Chondrocyte (in vitro differentiated cells): ENCODE measurements around the gene KIAA2012. TPM values are rescaled to one million over a fixed set of nuclear protein-coding genes. Genes with fewer than 3 reads are reported as not detected.

Experiments used
- DNase-seq: peaks from one replicate; pipeline ENCODE4 v3.0.0; 2021; ENCODE audit warnings: mixed read lengths, low spot score
- H3K27ac Mint-ChIP-seq: one replicate; pipeline ENCODE4 v1.8.0; 2021; ENCODE audit warnings: mild to moderate bottlenecking, moderate library complexity, mixed read lengths; ENCODE audit not compliant: unreplicated experiment
- H3K27me3 Mint-ChIP-seq: 2 replicates; pipeline ENCODE4 v1.8.0; 2021; ENCODE audit warnings: low read depth, mixed read lengths
- H3K36me3 Mint-ChIP-seq: 2 replicates; pipeline ENCODE4 v1.8.0; 2021; ENCODE audit warnings: low read depth, mixed read lengths
- H3K4me1 Mint-ChIP-seq: 2 replicates; pipeline ENCODE4 v1.8.0; 2021; ENCODE audit warnings: low read depth, mild to moderate bottlenecking, mixed read lengths
- H3K4me3 Mint-ChIP-seq: one replicate; pipeline ENCODE4 v1.8.0; 2021; ENCODE audit warnings: mild to moderate bottlenecking, moderate library complexity, mixed read lengths; ENCODE audit not compliant: unreplicated experiment
- H3K9me3 Mint-ChIP-seq: 2 replicates; pipeline ENCODE4 v1.8.0; 2021; ENCODE audit warnings: low read depth, mixed read lengths
- total RNA-seq: library from RNA; stranded (reverse); gene quantifications from 3 replicates; pipeline ENCODE4 v1.2.1, GENCODE V29; 2021
- TF ChIP-seq, protein P1 (sequence below): fragments of 200-600 bp; sonication (generic); IDR thresholded peaks from 2 replicates; pipeline ENCODE4 v1.5.0; 2021; ENCODE audit warnings: antibody characterized with exemption, mild to moderate bottlenecking, moderate library complexity

KIAA2012 gene
- total RNA-seq, 1 donor from 2014 or later: not detected

DNA sequence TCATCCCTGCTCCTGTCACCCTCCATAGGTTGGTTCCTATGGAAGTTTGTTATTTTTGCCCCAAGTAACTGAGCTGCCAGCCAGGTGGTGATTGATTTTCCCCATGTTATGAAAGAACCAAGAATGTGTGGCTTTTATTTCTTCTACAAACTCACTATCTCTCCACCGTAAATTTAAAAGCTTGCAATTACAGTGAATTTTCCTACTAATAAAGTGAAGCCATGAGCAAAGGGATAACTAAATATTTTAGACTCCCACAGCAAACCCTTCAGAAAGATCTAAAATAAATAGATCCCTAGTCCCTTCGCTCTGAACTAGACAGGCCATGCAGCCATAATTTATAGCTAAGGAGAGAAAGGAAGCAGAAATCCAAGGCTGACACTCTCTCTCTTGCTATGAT is 6.2 kb upstream of the KIAA2012 start:
- no peak for DNase-seq
- TF ChIP-seq, protein P1, sequence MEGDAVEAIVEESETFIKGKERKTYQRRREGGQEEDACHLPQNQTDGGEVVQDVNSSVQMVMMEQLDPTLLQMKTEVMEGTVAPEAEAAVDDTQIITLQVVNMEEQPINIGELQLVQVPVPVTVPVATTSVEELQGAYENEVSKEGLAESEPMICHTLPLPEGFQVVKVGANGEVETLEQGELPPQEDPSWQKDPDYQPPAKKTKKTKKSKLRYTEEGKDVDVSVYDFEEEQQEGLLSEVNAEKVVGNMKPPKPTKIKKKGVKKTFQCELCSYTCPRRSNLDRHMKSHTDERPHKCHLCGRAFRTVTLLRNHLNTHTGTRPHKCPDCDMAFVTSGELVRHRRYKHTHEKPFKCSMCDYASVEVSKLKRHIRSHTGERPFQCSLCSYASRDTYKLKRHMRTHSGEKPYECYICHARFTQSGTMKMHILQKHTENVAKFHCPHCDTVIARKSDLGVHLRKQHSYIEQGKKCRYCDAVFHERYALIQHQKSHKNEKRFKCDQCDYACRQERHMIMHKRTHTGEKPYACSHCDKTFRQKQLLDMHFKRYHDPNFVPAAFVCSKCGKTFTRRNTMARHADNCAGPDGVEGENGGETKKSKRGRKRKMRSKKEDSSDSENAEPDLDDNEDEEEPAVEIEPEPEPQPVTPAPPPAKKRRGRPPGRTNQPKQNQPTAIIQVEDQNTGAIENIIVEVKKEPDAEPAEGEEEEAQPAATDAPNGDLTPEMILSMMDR: no peak
- Mint-ChIP-seq H3K27me3 (no peaks in the 10 kb centered on the region), H3K36me3 (no peaks in the 10 kb centered on the region), H3K27ac (no peak overlapping the region), H3K4me1 (peaks cover 15% of the 10 kb centered on the region), H3K4me3 (no peak overlapping the region), H3K9me3 (no peaks in the 10 kb centered on the region)

DNA sequence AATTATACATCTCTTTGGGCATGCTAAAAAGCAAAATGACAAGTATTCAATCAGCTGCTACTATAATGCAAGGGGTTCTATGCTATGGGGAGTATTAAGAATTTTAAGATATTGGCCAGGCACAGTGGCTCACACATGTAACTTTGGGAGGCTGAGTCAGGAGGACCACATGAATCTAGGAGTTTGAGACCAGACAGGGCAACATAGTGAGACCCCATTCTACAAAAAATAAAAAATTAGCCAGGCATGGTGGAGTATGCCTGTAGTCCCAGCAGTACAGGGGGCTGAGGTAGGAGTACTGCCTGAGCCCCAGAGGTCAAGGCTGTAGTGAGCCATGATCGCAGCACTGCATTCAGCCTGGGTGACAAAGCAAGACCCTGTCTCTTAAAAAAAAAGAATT is 5.5 kb upstream of the KIAA2012 start:
- no peaks in the 10 kb centered on the region for H3K9me3 Mint-ChIP-seq
- H3K4me1 Mint-ChIP-seq: peaks cover 15% of the 10 kb centered on the region
- H3K27me3 Mint-ChIP-seq: no peaks in the 10 kb centered on the region
- no peak overlapping the region for H3K27ac Mint-ChIP-seq
- no peak overlapping the region for H3K4me3 Mint-ChIP-seq
- TF ChIP-seq, protein P1: no peak
- H3K36me3 Mint-ChIP-seq: no peaks in the 10 kb centered on the region
- DNase-seq: no peak

DNA sequence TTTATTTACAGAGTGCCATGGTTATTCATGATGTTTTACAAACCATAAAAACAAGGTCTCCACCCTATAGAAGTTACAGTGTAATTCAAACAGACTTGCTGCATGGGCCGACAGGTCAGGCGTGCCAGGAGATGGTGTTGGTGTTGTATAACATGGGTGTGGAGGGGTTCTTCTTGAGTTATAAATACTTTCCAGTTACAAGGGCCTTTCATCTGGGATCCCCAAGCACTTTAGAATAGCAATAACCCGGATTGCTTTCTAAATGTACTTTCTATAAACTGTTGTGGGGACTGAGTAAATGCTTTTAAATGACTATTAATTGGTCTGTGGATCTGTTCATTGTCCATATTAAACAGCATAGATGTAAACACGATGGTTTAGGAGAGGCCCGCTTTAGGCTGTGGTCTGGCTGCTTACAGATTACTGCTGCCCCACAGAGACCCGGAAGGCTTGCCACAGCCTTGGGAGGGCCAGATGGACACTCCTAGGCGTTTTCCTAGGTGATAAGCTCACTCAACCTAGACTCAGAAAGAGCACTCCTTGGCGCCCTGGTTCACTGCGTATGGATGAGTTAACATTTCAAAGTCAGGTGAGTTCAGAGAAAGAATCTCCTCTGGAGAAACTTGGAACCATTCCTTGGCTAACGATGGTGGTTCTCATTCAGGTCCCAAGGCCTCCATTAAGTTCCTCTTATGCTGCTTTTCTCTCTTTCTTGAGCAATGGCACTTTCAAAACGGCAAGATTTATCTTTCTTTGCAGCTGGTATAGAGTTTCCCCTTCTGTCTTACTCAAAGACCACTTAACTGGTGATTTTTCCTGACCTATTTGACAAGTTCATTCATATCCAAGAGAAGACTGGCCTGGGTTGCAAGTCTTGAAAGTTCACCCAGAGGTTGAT is 3.6 kb upstream of the KIAA2012 start:
- Mint-ChIP-seq H3K36me3 (no peaks in the 10 kb centered on the region), H3K27me3 (no peaks in the 10 kb centered on the region), H3K27ac (no peak overlapping the region), H3K4me1 (peaks cover 10% of the 10 kb centered on the region), H3K9me3 (no peaks in the 10 kb centered on the region), H3K4me3 (no peak overlapping the region)
- DNase-seq: no peak
- TF ChIP-seq, protein P1: no peak

DNA sequence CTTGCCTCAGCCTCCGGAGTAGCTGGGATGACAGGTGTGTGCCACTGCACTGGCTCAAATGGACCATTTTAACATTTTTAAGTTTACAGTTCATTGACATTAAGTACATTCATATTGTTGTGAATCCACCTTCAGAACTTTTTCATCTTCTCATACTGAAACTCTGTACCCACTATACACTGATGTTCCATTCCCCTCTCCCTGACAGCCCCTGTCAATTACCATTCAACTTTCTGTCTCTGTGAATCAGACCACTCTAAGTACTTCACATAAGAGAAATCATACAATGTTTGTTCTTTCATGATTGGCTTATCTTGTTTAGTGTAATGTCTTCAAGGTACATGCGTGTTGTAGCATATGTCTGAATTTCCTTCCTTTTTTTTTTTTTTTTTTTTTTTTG is 1.9 kb upstream of the KIAA2012 start:
- H3K4me3 Mint-ChIP-seq: no peak overlapping the region
- TF ChIP-seq, protein P1: no peak
- H3K9me3 Mint-ChIP-seq: no peaks in the 10 kb centered on the region
- H3K27ac Mint-ChIP-seq: no peak overlapping the region
- H3K4me1 Mint-ChIP-seq: peaks cover 4% of the 10 kb centered on the region
- H3K27me3 Mint-ChIP-seq: no peaks in the 10 kb centered on the region
- no peaks in the 10 kb centered on the region for H3K36me3 Mint-ChIP-seq
- no peak for DNase-seq

DNA sequence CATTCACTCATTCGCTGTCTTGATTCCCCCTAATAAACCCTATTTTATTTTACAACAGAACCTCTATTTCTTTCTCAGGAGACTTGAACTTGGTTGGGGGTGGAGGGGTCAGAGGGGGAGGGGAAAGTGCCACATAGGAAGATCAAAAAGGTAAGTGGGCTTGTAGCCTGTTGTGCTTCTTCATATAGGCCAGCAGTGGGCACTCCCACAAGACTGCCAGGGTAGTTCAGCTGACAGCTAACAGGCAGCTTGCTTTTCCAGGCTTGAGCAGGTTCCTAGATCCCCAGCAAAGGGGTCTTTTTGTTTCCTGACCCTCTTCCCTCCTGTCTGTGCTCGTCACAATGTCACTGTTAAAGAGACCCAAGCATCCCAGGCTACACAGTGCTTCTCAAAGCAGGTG is 829 bp upstream of the KIAA2012 start:
- H3K9me3 Mint-ChIP-seq: no peaks in the 10 kb centered on the region
- DNase-seq: no peak
- no peak overlapping the region for H3K4me3 Mint-ChIP-seq
- H3K27ac Mint-ChIP-seq: no peak overlapping the region
- peaks cover 4% of the 10 kb centered on the region for H3K4me1 Mint-ChIP-seq
- no peaks in the 10 kb centered on the region for H3K36me3 Mint-ChIP-seq
- TF ChIP-seq, protein P1: peak; percentile 54
- H3K27me3 Mint-ChIP-seq: no peaks in the 10 kb centered on the region
